Measurements from ENCODE around the gene APOL1. TPM values are rescaled to one million over a fixed set of nuclear protein-coding genes. Genes with fewer than 3 reads are reported as not detected.
"Not testable (repeated sequence)": the region's sequence is repeated elsewhere in the genome, so short reads cannot be mapped to it uniquely, and the experiment has no call there.

APOL1 gene
- total RNA-seq, 2 experiments from 2014 or later: 6.4 to 7.3 TPM

- H3K4me1 ChIP-seq (ENCODE audit: insufficient read depth, low read length): peaks cover 9% of the 10 kb centered on the region
- no peak for TF ChIP-seq CTCF (IDR thresholded peaks at IDR 0.05)
- H3K9me3 ChIP-seq (ENCODE audit: control insufficient read depth in 1 of 2, insufficient read depth in 1 of 2, low read length in 2 of 2): no peaks in the 10 kb centered on the region
- no peak for DNase-seq
- no peaks in the 10 kb centered on the region for H3K36me3 ChIP-seq (ENCODE audit: insufficient read depth, low read length)
- ChIA-PET CTCF (interaction anchor here (1.4 kb wide), 1 partner anchor 85 kb away, joined by 3 read pairs; no protein-coding TSS in a partner anchor), POLR2A (no interaction called here)
- H3K36me3 Mint-ChIP-seq (ENCODE audit: low read depth): no peaks in the 10 kb centered on the region
- no peak overlapping the region for H3K4me3 ChIP-seq (ENCODE audit: low read length)
- intact Hi-C loops (cut with DNase I, micrococcal nuclease): no loop called here
- H3K27ac Mint-ChIP-seq: no peak overlapping the region
- H3K27ac ChIP-seq (ENCODE audit: low read depth in 1 of 2, low read length in 2 of 2): no peak overlapping the region
- no peak for ATAC-seq (ENCODE audit: poor library complexity)
- H3K9me3 Mint-ChIP-seq: peaks cover 4% of the 10 kb centered on the region
- H3K4me3 Mint-ChIP-seq: no peak overlapping the region
- no peaks in the 10 kb centered on the region for H3K27me3 ChIP-seq (ENCODE audit: control insufficient read depth in 1 of 2, insufficient read depth in 2 of 2, low read length in 2 of 2)
- H3K4me1 Mint-ChIP-seq (ENCODE audit: low read depth): peaks cover 13% of the 10 kb centered on the region
- H3K27me3 Mint-ChIP-seq: peaks cover 45% of the 10 kb centered on the region
These were observed 44.0 kb upstream of the APOL1 start for GRCh38 chr22:36208914-36209313.

GRCh38 chr22:36209488-36209908, 43.4 kb upstream of the APOL1 start:
- CTCF ChIA-PET; ATAC-seq (ENCODE audit: poor library complexity); H3K27ac Mint-ChIP-seq; H3K36me3 Mint-ChIP-seq (ENCODE audit: low read depth); intact Hi-C loops (cut with DNase I, micrococcal nuclease); H3K9me3 ChIP-seq (ENCODE audit: control insufficient read depth in 1 of 2, insufficient read depth in 1 of 2, low read length in 2 of 2); H3K4me1 ChIP-seq (ENCODE audit: insufficient read depth, low read length); H3K4me3 ChIP-seq (ENCODE audit: low read length); H3K27me3 ChIP-seq (ENCODE audit: control insufficient read depth in 1 of 2, insufficient read depth in 2 of 2, low read length in 2 of 2); DNase-seq; H3K9me3 Mint-ChIP-seq; H3K4me3 Mint-ChIP-seq; H3K36me3 ChIP-seq (ENCODE audit: insufficient read depth, low read length); POLR2A ChIA-PET; H3K27ac ChIP-seq (ENCODE audit: low read depth in 1 of 2, low read length in 2 of 2): not testable (repeated sequence)
- Mint-ChIP-seq H3K4me1 (ENCODE audit: low read depth) (peaks cover 13% of the 10 kb centered on the region), H3K27me3 (peaks cover 49% of the 10 kb centered on the region)

- peaks cover 49% of the 10 kb centered on the region for H3K27me3 Mint-ChIP-seq
- POLR2A ChIA-PET: no interaction called here
These were observed 42.7 kb upstream of the APOL1 start for GRCh38 chr22:36210224-36210623.

More at GRCh38 chr22:36210224-36210623, 42.7 kb upstream of the APOL1 start:
- H3K4me1 ChIP-seq (ENCODE audit: insufficient read depth, low read length): peaks cover 9% of the 10 kb centered on the region
- DNase-seq: no peak
- no peaks in the 10 kb centered on the region for H3K36me3 Mint-ChIP-seq (ENCODE audit: low read depth)
- H3K4me3 Mint-ChIP-seq: no peak overlapping the region
- CTCF ChIA-PET: no interaction called here
- ATAC-seq (ENCODE audit: poor library complexity): no peak
- H3K9me3 Mint-ChIP-seq: peaks cover 4% of the 10 kb centered on the region
- no peaks in the 10 kb centered on the region for H3K36me3 ChIP-seq (ENCODE audit: insufficient read depth, low read length)
- TF ChIP-seq CTCF (IDR thresholded peaks at IDR 0.05): no peak
- H3K27ac Mint-ChIP-seq: no peak overlapping the region
- H3K9me3 ChIP-seq (ENCODE audit: control insufficient read depth in 1 of 2, insufficient read depth in 1 of 2, low read length in 2 of 2): no peaks in the 10 kb centered on the region
- H3K4me1 Mint-ChIP-seq (ENCODE audit: low read depth): peaks cover 13% of the 10 kb centered on the region
- no peaks in the 10 kb centered on the region for H3K27me3 ChIP-seq (ENCODE audit: control insufficient read depth in 1 of 2, insufficient read depth in 2 of 2, low read length in 2 of 2)
- intact Hi-C loops (cut with DNase I, micrococcal nuclease): no loop called here
- H3K27ac ChIP-seq (ENCODE audit: low read depth in 1 of 2, low read length in 2 of 2): no peak overlapping the region
- no peak overlapping the region for H3K4me3 ChIP-seq (ENCODE audit: low read length)
